HG02981 (cell line): ENCODE results near the gene NINJ2.

Experiments used
- ATAC-seq: cut with Tn5 transposase; IDR thresholded peaks from one replicate; pipeline ENCODE4 v1.9.1; 2021; ENCODE audit warnings: mild to moderate bottlenecking, moderate library complexity; ENCODE audit not compliant: unreplicated experiment

The NINJ2 gene

GRCh38 chr12:674272-674781 is 11.1 kb upstream of the NINJ2 start:
- ATAC-seq: peak; percentile 91

- peak; percentile 9 for ATAC-seq
These were observed 10.6 kb upstream of the NINJ2 start for GRCh38 chr12:673849-674248.

GRCh38 chr12:669576-669945 is 6.3 kb upstream of the NINJ2 start:
- ATAC-seq: no peak

- ATAC-seq: no peak
These were observed 4.8 kb upstream of the NINJ2 start for GRCh38 chr12:668090-668481.

- ATAC-seq: no peak
These were observed 3.6 kb upstream of the NINJ2 start for GRCh38 chr12:666766-667308.

- ATAC-seq: no peak
These were observed 2.8 kb upstream of the NINJ2 start for GRCh38 chr12:666066-666465.

- no peak for ATAC-seq
These were observed 1.5 kb upstream of the NINJ2 start for GRCh38 chr12:664779-665092.

GRCh38 chr12:664075-664778 is 982 bp upstream of the NINJ2 start:
- ATAC-seq: no peak

GRCh38 chr12:662566-663292 is 516 bp downstream of the NINJ2 start:
- no peak for ATAC-seq

GRCh38 chr12:661720-662486 is 1.3 kb downstream of the NINJ2 start:
- ATAC-seq: no peak

- peak; percentile 84 for ATAC-seq
These were observed 4.1 kb downstream of the NINJ2 start for GRCh38 chr12:659090-659683.

- ATAC-seq: no peak
These were observed 12.3 kb downstream of the NINJ2 start for GRCh38 chr12:650983-651382.

- ATAC-seq: no peak
These were observed 15.7 kb downstream of the NINJ2 start for GRCh38 chr12:647385-648085.

- ATAC-seq: no peak
These were observed 16.5 kb downstream of the NINJ2 start for GRCh38 chr12:646442-647384.

- ATAC-seq: no peak
These were observed 17.6 kb downstream of the NINJ2 start for GRCh38 chr12:645563-646071.

- ATAC-seq: no peak
These were observed 18.3 kb downstream of the NINJ2 start for GRCh38 chr12:644818-645552.

GRCh38 chr12:644303-644639 is 19.0 kb downstream of the NINJ2 start:
- ATAC-seq: no peak

- ATAC-seq: peak; percentile 9
These were observed 19.6 kb downstream of the NINJ2 start for GRCh38 chr12:643475-644302.
